HG03095 (cell line): ENCODE measurements around the gene GLT8D1.

Experiments used
- ATAC-seq: cut with Tn5 transposase; IDR thresholded peaks from one replicate; pipeline ENCODE4 v1.9.1; 2021; ENCODE audit warnings: moderate library complexity; ENCODE audit not compliant: unreplicated experiment

The GLT8D1 gene

GRCh38 chr3:52712291-52713212, 7.0 kb upstream of the GLT8D1 start:
- no peak for ATAC-seq

DNA sequence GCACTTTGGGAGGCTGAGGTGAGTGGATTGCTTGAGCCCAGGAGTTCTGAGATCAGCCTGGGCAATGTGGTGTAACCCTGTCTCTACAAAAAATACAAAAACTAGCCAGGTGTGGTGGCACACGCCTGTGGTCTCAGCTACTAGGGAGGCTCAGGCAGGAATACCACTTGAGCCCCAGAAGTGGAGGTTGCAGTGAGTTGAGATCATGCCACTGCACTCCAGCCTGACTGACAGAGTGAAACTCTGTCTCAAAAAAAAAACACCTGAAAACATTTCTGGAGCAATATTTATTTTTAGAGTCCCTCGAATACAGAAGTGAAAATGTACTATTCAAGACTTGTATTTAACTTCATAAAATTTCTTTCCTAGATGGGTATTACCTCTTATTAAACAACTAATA, 4.9 kb upstream of the GLT8D1 start:
- ATAC-seq: no peak

- no peak for ATAC-seq
Measured at GRCh38 chr3:52707585-52707984, 2.0 kb upstream of the GLT8D1 start.

DNA sequence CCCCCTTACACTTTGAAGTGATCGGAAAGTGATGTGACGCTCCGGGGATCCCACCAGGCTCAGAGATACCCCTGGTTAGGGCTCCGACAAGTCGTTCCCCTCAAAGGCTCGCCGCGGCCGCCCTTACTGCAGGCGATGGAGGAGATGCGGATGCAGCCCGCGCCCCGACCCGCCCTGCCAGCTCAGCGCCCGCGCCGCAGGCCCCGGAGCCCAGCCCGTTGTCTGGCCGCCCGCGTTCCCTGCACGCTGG, 228 bp downstream of the GLT8D1 start:
- no peak for ATAC-seq

DNA sequence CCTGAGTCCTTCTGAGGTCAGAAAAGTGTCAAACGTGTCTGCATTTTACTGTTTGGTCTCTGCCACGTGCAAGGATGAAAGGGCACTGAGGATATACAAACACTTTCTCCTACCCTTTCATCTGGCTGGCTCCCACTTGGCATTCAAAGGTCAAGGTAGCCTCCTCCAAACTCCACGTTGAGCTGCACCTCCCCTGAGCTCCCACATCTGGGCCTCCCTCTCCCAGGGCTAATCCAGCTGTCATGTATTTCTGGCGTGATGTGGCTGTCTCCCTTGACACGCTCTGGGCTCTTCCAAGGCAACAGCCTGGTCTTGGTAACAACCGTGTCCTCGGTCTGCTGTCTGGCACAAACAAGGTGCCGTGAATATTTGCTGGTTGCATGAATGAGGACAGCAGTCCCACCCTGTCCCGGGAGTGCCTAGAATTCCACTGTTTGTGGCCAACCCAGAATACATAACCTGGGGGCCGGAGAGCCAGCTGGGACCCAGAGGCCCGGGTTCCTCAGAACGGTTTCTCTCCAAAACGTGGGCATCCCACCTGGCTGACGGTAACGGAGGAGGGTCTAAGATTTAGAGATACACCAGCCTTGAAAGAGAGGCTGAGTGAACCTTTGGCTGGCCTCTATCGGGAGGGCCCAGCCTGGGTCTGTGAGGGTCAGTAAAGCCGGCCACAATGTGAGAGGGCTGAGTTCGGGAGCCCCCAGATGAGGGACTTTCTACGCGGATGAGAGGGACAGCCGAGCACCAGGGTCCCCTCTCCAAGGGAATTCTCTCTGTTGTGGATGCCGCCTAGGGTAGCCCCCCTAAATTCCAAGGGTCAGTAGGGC, 767 bp downstream of the GLT8D1 start:
- peak; percentile 0 for ATAC-seq

- ATAC-seq: no peak
Measured at GRCh38 chr3:52703341-52703740, 2.2 kb downstream of the GLT8D1 start.

- no peak for ATAC-seq
Measured at GRCh38 chr3:52697632-52697965, 8.0 kb downstream of the GLT8D1 start.

GRCh38 chr3:52696830-52697631, 8.6 kb downstream of the GLT8D1 start:
- ATAC-seq: no peak

GRCh38 chr3:52695798-52696671, 9.6 kb downstream of the GLT8D1 start:
- no peak for ATAC-seq

- ATAC-seq: no peak
Measured at GRCh38 chr3:52694528-52695189, 10.9 kb downstream of the GLT8D1 start.

DNA sequence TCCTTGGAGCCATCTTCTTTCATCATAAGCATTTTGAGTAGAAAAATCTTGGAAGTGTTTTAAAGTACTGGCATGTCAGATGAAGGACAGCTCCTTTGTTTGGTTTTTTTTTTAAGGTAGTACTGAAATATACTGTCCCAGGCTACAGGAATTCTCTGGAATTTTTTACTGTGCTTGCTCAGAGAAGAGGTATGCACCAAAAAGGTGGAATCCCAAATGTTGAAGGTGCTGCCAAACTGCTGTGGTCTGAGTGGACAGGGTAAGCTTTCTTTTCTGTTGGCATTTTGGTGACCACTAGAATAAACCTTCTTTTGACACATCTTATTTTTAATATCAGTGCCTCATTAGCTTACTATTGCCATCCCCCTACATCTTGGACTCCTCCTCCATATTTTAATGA, 12.5 kb downstream of the GLT8D1 start:
- no peak for ATAC-seq

GRCh38 chr3:52690560-52690959, 15.0 kb downstream of the GLT8D1 start:
- no peak for ATAC-seq

- ATAC-seq: no peak
Measured at GRCh38 chr3:52689151-52689550, 16.4 kb downstream of the GLT8D1 start.

DNA sequence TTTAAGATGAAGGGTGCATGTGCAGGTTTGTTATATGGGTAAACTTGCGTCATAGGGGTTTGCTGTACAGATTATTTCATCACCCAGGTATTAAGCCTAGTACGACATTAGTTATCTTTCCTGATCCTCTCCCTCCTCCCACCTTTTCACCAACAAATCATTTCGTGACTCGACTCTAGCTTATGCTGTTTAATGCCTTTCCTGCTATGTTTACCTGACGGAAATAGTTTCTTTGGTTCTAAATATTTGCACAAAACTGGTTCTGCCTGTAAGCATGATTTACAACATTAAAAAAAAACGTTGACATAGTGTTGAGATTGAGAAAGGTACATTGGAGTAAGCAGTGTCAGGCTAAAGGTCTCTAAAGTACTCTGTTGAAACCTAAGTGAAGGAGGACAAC, 17.3 kb downstream of the GLT8D1 start:
- ATAC-seq: no peak

DNA sequence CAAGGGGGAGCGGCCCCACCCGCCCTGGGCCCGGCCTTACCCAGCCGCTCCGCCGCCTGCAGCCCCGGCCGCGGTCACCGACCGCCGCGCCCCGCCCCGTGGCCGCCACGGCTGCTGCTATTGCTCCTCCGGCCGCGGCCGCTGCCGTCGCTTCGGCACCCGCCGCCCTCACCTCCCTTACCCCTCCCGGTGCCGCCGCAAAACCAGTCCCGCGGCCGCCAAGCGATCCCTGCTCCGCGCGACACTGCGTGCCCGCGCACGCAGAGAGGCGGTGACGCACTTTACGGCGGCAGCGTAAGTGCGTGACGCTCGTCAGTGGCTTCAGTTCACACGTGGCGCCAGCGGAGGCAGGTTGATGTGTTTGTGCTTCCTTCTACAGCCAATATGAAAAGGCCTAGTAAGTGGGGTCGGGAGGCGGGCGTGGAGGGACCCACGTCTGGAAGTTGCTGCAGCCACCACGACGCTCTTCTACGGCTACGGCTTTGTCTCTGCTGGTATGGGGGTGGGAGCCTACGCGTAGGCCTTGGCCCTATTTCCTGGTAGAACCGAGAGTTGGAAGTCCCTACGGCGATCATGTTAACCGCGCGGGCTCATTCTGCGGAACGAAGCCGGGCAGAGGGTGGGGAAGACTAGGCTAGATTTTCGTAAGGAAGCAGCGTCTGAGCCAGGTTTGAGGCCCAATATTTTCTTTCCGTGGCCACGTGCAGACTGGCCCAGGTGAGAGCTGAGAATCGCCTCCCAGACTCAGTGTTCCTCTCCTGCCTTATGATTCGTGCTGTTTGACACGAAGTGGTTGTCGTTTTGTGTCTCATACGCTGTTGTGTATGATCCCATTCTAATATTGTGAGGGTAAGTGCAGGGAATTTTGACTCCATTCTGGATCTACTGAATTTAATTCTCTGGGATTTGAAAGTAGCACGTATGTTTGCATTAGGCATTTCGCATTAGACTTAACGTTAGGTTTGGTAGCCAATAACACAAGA, 19.6 kb downstream of the GLT8D1 start, which contains the start of the genes GNL3 and PBRM1:
Gene GNL3, plus strand, starts transcription at position 324 of the 983 bp plus-strand sequence. Its CDS starts 61 bp downstream, at position 385.
Gene PBRM1, minus strand, starts transcription at position 205 of the 983 bp plus-strand sequence.
- ATAC-seq: peak; percentile 58

DNA sequence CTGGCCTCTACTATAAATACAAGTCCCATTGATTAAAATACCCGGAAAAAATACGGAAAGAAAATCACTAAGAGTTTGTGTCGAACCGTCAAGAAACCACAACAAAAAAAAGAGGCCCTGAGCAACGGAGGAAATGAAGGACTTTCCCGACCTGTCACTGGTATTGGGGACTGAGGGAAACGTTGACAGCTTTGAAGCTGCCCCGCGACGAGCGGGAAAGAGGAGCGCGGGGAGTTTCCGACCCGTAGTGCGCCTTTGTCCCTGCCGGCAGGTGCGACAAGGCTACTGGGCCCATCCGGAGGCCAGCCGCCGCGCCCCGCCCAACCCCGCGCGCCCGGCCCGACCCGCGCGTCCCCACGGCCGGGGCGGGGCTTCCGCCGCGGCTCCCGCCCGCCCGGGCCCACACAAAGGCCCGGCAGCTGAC, 20.3 kb downstream of the GLT8D1 start:
- peak; percentile 70 for ATAC-seq

GRCh38 chr3:52684184-52684583, 21.4 kb downstream of the GLT8D1 start:
- no peak for ATAC-seq

DNA sequence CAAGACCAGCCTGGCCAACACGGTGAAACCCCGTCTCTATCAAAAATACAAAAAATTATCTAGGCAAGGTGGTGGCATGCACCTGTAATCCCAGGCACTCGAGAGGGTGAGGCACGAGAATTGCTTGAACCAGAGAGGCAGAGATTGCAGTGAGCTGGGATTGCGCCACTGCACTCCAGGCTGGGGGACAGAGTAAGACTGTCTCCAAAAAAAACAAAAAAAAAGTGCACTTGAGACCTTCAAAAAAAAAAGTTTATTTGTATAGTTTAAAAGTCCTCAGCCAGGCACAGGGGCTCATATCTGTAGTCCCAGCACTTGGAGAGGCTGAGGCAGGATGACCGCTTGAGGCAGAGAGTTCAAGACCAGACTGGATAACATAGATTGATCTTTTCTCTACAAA, 22.0 kb downstream of the GLT8D1 start:
- ATAC-seq: no peak

- no peak for ATAC-seq
Measured at GRCh38 chr3:52682016-52682415, 23.6 kb downstream of the GLT8D1 start.
